ENCODE data around the gene ZNF605.
"Not testable (repeated sequence)": the region's sequence is repeated elsewhere in the genome, so short reads cannot be mapped to it uniquely, and the experiment has no call there.

Gene ZNF605

GRCh38 chr12:132948146-132949066, 7.7 kb downstream of the ZNF605 start:
- DNase-seq = no peak

DNA sequence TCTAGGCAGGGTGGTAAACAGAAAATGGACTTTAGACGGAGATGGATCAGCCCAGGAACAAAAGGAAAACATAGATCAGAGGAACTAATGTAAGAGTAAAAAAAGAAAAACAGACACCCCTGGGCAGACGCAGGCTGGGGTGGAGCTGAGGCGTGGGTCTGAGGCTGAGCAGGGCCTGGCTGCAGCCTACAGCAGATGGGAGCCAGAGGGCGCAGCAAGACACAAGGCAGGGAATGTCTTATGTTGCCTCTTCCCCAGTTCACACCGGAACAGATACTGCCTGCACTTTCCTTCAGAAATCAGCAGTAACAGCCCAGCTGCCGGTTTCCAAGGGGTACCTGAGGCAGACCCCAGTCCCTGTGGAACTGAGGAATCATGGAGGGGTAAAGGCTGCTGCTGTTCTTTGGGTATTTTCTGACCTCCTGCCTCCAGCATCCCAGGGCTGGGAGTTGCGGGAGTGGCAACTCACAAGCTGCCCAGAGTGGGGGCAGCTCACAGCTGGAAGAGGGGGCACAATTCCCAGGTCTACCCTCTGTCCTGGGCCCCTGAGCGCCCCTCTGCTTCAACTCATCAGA, 9.8 kb downstream of the ZNF605 start:
- DNase-seq = no peak

GRCh38 chr12:132945806-132946205, 10.3 kb downstream of the ZNF605 start:
- no peak for DNase-seq

GRCh38 chr12:132942611-132943010, 13.5 kb downstream of the ZNF605 start:
- no peak for DNase-seq

- DNase-seq = no peak
These were observed 14.7 kb downstream of the ZNF605 start for GRCh38 chr12:132941336-132941954.

DNA sequence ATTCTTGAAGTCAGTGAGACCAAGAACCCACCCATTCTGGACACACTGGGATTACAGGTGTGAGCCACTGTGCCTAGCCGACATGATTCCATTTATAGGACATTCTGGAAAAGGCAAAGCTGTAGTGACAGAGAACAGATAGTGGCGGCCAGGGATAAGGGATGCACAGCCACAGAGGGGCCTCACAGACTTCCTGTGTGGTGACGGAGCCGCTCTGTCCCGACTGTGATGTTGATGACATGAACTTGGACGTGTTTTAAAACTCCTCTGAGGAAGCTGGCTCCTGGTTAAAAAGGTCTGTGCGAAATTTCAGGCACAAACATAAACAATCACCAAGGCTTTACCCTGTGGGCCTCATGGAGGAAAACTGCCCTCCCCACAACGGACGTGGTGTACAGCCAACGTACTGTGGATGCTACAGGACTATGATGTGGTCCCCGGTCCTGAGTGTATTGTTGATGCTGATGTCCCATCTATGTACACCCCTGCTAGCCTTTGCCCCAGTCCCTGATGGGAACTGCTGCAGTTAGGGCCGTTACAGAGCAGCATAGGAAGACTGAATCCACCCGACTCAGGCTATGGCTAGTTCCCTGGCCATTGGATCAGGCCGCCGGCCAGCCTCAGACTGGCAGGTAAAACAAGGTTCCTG, 15.9 kb downstream of the ZNF605 start:
- no peak for DNase-seq

DNA sequence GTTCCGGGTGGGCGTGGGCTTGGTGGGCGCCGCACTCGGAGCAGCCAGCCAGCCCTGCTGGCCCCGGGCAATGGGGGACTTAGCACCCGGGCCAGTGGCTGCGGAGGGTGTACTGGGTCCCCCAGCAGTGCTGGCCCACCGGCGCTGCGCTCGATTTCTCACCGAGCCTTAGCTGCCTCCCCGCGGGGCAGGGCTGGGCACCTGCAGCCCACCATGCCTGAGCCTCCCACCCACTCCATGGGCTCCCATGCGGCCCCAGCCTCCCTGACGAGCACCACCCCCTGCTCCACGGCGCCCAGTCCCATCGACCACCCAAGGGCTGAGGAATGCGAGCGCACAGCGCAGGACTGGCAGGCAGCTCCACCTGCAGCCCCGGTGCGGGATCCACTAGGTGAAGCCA, 17.3 kb downstream of the ZNF605 start:
- DNase-seq = not testable (repeated sequence)

DNA sequence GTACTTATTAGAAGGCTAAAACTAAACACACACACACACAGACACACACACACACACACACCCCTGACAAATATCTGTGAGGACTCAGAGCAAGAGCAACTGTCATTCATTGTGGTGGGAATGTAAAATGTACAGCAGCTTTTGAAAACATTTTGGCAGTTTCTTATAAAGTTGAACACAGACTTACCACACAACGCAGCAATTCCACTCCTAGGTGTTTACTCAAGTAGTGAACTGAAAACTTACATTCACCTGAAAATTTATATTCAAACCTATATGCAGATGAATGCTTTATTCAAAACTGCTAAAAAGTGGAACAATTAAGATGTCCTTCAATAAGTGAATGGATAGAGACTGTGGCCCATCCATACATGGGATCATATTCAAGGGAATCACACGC, 18.6 kb downstream of the ZNF605 start:
- DNase-seq = no peak

DNA sequence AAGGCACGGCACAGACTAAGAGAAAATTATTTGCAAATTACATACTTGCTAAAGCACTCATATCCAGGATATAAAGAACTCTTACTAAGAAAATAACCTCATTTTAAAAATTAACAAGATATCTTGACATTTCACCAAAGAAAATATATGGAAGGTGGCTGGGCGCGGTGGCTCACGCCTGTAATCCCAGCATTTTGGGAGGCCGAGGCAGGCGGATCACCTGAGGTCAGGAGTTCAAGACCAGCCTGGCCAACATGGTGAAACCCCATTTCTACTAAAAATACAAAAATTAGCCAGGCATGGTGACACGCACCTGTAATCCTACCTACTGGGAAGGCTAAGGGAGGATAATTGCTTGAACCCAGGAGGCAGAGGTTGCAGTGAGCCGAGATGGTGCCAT, 19.2 kb downstream of the ZNF605 start:
- DNase-seq = not testable (repeated sequence)

DNA sequence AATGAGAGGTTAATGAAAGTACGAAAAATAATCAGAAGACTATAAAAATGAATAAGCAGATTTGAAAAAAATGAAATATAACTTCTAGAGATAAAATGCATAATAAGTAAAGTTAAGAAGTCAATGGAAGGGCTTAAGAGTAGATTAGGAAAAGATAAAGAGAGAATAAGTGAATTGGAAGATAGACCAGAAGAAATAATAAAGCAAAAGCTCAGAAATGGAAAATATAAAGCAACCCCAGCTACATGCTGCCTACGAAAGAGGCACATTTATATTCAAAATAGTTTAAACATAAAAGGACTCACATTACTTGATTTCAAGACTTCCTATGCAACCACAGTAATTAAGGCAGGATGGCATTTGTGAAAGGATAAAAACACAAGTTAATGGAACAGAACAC, 19.9 kb downstream of the ZNF605 start:
- no peak for DNase-seq

DNA sequence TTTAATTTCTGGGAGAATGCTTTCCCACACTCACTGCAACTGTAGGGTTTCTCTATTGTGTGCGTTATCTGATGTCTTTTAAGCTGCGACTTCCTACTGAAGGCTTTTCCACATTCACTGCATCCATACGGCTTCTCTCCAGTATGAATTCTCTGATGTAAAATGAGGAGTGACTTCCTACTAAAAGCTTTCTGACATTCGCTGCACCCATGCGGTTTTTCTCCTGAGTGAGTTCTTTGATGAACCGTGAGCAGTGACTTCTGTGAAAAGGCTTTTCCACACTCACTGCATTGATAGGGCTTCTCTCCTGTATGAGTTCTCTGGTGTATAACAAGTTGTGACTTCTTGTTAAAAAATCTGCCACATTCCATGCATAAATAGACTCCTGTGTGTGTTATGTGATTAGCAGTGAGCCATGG, 29.7 kb downstream of the ZNF605 start:
- DNase-seq = no peak

DNA sequence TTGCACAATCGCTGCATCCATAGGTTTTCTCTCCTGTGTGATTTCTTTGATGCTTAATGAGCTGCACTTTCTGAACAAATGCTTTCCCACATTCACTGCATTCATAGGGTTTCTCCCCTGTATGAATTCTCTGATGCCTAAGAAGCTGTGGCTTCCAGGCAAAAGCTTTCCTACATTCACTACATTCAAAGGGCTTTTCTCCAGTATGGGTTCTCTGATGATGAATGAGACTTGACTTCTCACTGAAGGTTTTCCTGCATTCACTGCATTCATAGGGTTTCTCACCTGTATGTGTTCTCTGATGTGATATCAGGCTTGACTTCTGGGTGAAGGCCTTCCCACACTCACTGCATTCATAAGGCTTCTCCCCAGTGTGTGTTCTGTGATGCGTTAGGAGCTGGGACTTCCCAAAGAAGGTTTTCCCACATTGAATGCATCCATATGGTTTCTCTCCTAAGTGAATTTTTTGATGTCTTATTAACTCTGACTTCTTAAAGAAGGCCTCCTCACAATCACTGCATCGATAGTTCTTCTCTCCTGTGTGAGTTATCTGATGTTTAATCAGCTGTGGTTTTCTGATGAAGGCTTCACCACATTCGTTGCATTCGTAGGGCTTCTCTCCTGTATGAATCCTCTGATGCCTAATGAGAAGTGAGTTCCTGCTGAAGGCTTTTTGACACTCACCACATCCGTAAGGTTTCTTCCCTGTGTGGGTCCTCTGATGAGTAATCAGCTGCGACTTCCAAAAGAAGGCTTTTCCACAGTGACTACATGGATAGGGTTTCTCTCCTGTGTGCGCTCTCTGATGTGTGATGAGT, 30.3 kb downstream of the ZNF605 start:
- DNase-seq = no peak

DNA sequence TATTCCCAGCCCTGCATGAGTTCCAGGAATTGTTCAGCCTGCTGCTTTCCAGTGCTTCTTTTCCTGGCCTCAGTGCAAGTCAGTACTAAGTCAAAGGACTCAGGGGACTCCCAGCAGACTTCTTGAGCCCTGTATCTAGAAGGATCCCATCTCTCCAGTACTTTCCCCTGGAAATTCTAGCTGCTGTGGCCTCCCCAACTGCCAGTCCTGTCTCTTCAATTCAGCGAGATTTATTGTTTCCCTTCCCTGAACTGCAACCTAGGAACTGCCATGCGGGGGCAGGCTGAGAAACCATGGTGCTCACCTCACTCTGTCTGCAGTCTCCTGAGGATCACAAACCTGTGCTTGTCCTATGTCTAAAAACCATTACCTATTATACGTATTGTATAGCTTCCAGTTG, 31.8 kb downstream of the ZNF605 start:
- no peak for DNase-seq

- DNase-seq = no peak
These were observed 32.7 kb downstream of the ZNF605 start for GRCh38 chr12:132923356-132923909.

- DNase-seq = no peak
These were observed 33.4 kb downstream of the ZNF605 start for GRCh38 chr12:132922676-132923075.

DNA sequence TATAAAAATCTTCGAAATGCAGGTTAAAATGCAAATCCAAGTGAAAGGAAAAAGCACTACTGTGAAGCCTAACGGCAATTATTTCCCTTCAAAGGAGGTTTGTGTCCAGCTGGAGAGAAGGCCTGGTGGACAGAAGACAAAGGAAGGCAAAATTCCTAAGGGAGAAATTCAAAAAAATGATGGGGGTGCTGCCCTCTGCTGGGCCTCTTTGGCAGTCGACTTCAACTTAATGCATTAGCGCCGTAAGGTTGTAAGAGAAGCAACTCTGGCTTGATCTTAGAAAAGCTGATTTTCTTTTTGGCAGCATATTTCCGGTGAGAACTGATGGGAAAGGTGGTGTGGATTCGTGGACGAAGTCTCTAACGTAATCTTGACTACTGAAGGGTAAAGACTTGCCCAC, 34.4 kb downstream of the ZNF605 start:
- DNase-seq = no peak

GRCh38 chr12:132918680-132919079, 37.4 kb downstream of the ZNF605 start:
- DNase-seq = no peak

- DNase-seq = no peak
These were observed 47.1 kb downstream of the ZNF605 start for GRCh38 chr12:132909030-132909368.

DNA sequence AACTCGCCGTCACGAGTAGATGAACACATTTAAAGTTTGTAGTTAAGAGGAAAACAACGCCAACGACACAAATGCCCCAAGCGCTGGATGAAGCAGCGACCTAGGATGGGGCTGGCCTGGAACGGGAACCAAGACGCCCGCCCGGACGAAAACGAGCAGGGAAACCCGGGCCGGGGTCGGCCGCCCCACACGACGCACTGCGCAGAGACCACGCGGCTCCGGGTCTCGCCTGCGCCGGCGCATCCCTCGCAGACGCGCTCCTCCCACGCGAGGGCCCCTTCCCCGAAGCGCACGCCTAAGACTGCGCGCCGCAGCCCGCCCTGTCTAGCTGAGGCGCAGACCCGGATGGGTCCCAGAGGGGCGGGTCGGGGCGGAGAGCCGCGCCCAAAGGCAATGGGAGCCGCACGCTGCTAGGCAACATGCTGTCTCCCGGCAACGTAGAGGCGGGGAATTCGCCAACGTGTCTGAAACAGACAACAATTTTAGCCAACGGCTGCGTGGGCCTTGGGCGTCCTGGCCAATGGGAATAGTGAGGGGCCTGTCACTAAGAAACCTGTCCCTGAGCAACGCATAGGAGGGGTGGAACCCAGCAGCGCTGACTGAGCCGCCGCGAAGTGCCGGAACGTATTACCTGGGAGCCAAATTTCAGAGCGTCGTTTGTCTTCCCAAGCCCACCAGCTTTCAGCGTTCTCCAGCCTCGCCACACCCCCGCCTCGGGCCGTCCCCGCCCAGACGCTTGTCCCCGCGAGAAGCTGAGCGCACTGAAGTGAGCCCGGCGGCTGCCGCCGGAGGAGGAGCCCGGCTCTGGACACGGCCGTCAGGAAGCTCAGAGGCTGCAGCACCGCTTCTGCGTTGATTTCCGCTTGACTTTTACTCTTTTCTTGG, 47.7 kb downstream of the ZNF605 start:
- DNase-seq = peak; percentile 98

DNA sequence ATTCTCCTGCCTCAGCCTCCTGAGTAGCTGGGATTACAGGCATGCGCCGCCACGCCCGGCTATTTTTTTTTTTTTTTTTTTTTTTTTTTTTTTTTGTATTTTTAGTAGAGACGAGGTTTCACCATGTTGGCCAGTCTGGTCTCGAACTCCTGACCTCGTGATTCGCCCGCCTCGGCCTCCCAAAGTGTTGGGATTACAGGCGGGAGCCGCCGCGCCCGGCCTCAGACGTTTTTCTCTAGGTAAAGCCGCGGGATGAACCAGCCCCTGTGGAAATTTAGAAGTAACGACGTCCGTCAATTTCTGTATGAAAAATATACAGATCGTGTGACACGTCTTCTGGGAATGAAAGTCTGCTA, 48.3 kb downstream of the ZNF605 start:
- DNase-seq = not testable (repeated sequence)

GRCh38 chr12:132907216-132907615, 48.9 kb downstream of the ZNF605 start:
- no peak for DNase-seq

Data from stimulated activated CD4-positive, alpha-beta T cell treated with anti-CD3 and anti-CD28 coated beads, Interleukin-4, amount 100 ng/mL, for 24 hours (primary cell).